PC-3 (cell line): ENCODE results near the gene DLGAP4.

Experiments used
- CTCF ChIP-seq: fragments of 300-600 bp; sonication (generic); conservative IDR thresholded peaks from 2 replicates; pipeline ENCODE4 v1.5.1; 2017; ENCODE audit warnings: antibody characterized with exemption, low read depth, mild to moderate bottlenecking, low read length
- EZH2 ChIP-seq: fragments of 300-600 bp; sonication (generic); IDR thresholded peaks from one replicate; pipeline ENCODE4 v1.6.1; 2017; ENCODE audit warnings: antibody characterized with exemption, mild to moderate bottlenecking, low read length; ENCODE audit not compliant: unreplicated experiment
- EZH2phosphoT487 ChIP-seq: fragments of 300-600 bp; sonication (generic); IDR thresholded peaks from 2 replicates; pipeline ENCODE4 v1.6.1; 2018; ENCODE audit warnings: mild to moderate bottlenecking, antibody characterized with exemption, low read length, borderline replicate concordance

GRCh38 chr20:36439731-36440072 lies 133.6 kb downstream of the DLGAP4 start:
- no peak for TF ChIP-seq EZH2phosphoT487
- TF ChIP-seq CTCF: peak; percentile 43; the same call in 1 of the 2 replicates
- no peak for TF ChIP-seq EZH2
